Effector memory CD8-positive, alpha-beta T cell (primary cell): Measurements from ENCODE around the gene CFAP119.

Source experiments
- ATAC-seq: fragments of 150-1000 bp; cut with Tn5 transposase; replicated peaks from 2 replicates; pipeline ENCODE4 v1.10.0; 2021; ENCODE audit warnings: mild to moderate bottlenecking, moderate library complexity
- DNase-seq, 3 experiments: peaks; one replicate each; pipeline ENCODE4 v3.0.0; 2021
- H3K27ac Mint-ChIP-seq, 2 donors: one replicate each; pipeline ENCODE4 v1.8.0; 2022; ENCODE audit warnings: mild to moderate bottlenecking in 2 of 2, mixed read lengths in 2 of 2, moderate library complexity in 2 of 2
- H3K27me3 Mint-ChIP-seq, 2 donors: one replicate each; pipeline ENCODE4 v1.8.0; 2022; ENCODE audit warnings: mixed read lengths in 2 of 2
- H3K36me3 Mint-ChIP-seq: one replicate; pipeline ENCODE4 v1.8.0; 2022; ENCODE audit warnings: mild to moderate bottlenecking, moderate library complexity, mixed read lengths; ENCODE audit not compliant: insufficient read depth
- H3K4me1 Mint-ChIP-seq, 2 donors: one replicate each; pipeline ENCODE4 v1.8.0; 2022; ENCODE audit warnings: low read depth in 2 of 2, mixed read lengths in 2 of 2
- H3K4me3 Mint-ChIP-seq, 2 donors: one replicate each; pipeline ENCODE4 v1.8.0; 2022; ENCODE audit warnings: mild to moderate bottlenecking in 2 of 2, mixed read lengths in 2 of 2, moderate library complexity in 2 of 2
- H3K9me3 Mint-ChIP-seq, 2 donors: one replicate each; pipeline ENCODE4 v1.8.0; 2022; ENCODE audit warnings: mixed read lengths in 2 of 2

The CFAP119 gene

DNA sequence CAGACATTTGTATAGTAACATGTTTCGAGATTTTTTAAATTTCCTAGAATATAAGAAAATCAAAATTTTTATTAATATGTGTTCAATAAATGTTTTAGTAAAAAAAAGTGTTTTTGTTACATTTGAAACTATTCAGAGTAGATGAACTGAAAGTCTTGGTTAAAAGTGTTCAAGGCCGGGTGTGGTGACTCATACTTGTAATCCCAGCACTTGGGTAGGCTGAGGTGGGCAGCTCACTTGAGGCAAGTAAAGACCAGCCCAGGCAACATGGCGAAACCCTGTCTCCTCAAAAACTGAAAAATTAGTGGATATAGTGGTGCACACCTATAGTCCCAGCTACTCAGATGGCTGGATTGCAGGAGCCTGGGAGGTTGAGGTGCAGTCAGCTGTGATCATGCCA is 30.5 kb downstream of the CFAP119 start:
- Mint-ChIP-seq H3K27ac (peak overlapping the region in 1 of 2 donors; percentile 35), H3K36me3 (peaks cover 94% of the 10 kb centered on the region), H3K27me3 (no peaks in the 10 kb centered on the region), H3K4me1 (peaks cover 0 to 2% of the 10 kb centered on the region in 2 donors), H3K4me3 (no peak overlapping the region), H3K9me3 (no peaks in the 10 kb centered on the region)
- ATAC-seq (no peak), DNase-seq (no peak)

DNA sequence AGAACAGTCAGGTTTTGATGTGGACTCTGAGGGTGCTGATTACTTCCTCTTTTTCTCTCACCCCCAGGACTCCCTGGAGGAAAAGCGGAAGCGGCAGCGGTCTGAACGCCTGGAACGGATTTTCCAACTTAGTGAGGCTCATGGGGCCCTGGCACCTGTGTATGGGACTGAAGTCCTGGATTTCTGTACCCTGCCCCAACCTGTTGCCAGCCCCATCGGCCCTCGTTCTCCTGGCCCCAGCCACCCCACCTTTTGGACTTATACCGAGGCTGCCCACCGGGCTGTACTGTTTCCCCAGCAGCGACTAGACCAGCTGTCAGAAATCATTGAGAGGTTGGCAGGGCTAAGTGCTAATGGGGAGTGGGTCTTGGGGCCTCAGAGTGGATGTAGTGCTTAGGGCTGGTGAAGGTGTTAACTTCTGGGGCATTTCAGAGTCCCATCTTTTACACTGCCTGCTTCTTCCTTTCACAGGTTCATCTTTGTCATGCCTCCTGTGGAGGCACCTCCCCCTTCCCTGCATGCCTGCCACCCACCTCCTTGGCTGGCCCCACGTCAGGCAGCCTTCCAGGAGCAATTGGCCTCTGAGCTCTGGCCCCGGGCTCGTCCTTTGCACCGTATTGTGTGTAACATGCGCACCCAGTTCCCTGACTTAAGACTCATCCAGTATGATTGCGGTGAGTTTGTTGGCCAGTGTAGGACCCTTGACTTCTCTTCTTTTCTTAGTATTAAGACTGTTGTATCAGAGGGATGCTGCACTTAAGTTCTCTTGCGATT is 32.8 kb downstream of the CFAP119 start:
- DNase-seq (no peak), ATAC-seq (no peak)
- Mint-ChIP-seq H3K9me3 (no peaks in the 10 kb centered on the region), H3K27me3 (no peaks in the 10 kb centered on the region), H3K4me3 (no peak overlapping the region), H3K27ac (peak overlapping the region in 1 of 2 donors; percentile 33), H3K4me1 (peaks cover 0 to 2% of the 10 kb centered on the region in 2 donors), H3K36me3 (peaks cover 91% of the 10 kb centered on the region)

- Mint-ChIP-seq H3K36me3 (peaks cover 88% of the 10 kb centered on the region), H3K4me3 (no peak overlapping the region), H3K4me1 (peaks cover 0 to 4% of the 10 kb centered on the region in 2 donors), H3K27ac (peak overlapping the region in 1 of 2 donors; percentile 71), H3K9me3 (no peaks in the 10 kb centered on the region), H3K27me3 (no peaks in the 10 kb centered on the region)
- ATAC-seq = no peak
- DNase-seq = no peak
Measured at GRCh38 chr16:30728321-30728720, 33.5 kb downstream of the CFAP119 start.

- peaks cover 7 to 15% of the 10 kb centered on the region in 2 donors for H3K4me1 Mint-ChIP-seq
- peak overlapping the region in 1 of 2 donors; percentile 78 for H3K27ac Mint-ChIP-seq
- H3K9me3 Mint-ChIP-seq = no peaks in the 10 kb centered on the region
- peaks cover 87% of the 10 kb centered on the region for H3K36me3 Mint-ChIP-seq
- H3K27me3 Mint-ChIP-seq = no peaks in the 10 kb centered on the region
- no peak for DNase-seq
- ATAC-seq = no peak
- H3K4me3 Mint-ChIP-seq = peak overlapping the region in 1 of 2 donors; percentile 23
Measured at GRCh38 chr16:30725418-30725792, 36.5 kb downstream of the CFAP119 start.

DNA sequence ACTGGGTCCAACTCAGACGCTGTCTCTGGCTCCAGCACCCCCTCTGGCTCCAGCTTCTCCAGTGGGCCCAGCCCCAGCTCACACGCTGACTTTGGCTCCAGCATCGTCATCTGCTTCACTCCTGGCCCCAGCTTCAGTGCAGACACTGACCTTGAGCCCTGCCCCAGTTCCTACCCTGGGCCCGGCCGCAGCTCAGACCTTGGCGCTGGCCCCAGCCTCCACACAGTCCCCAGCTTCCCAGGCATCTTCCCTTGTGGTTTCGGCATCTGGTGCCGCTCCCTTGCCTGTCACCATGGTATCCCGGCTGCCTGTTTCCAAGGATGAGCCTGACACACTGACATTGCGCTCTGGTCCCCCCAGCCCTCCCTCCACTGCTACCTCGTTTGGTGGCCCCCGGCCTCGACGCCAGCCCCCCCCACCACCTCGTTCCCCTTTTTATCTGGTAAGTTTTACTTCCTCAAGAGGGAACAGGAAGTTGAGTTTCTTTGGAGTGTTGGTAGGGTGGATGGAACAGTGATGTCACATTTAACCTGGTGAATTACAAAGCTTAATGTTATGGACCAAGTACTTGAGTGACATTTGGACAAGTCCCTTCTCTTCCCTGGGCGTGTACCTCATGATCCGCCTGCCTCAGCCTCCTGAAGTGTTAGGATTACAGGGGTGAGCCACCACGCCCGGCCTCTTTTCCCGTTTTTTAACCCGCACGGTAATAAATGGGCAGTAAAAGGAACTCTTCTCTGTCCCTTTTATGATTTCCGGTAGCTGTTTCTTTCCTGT is 37.0 kb downstream of the CFAP119 start:
- Mint-ChIP-seq H3K36me3 (peaks cover 87% of the 10 kb centered on the region), H3K9me3 (no peaks in the 10 kb centered on the region), H3K27me3 (no peaks in the 10 kb centered on the region), H3K4me3 (peak overlapping the region in 1 of 2 donors; percentile 23), H3K4me1 (peaks cover 7 to 15% of the 10 kb centered on the region in 2 donors), H3K27ac (peak overlapping the region; percentile 71 to 78)
- ATAC-seq = peak; percentile 19
- DNase-seq = no peak

- peaks cover 5 to 15% of the 10 kb centered on the region in 2 donors for H3K4me1 Mint-ChIP-seq
- no peaks in the 10 kb centered on the region for H3K27me3 Mint-ChIP-seq
- DNase-seq (no peak), ATAC-seq (no peak)
- peak overlapping the region; percentile 71 to 78 for H3K27ac Mint-ChIP-seq
- no peaks in the 10 kb centered on the region for H3K9me3 Mint-ChIP-seq
- H3K4me3 Mint-ChIP-seq = no peak overlapping the region
- H3K36me3 Mint-ChIP-seq = peaks cover 84% of the 10 kb centered on the region
Measured at GRCh38 chr16:30723725-30724355, 38.0 kb downstream of the CFAP119 start.

- Mint-ChIP-seq H3K9me3 (no peaks in the 10 kb centered on the region), H3K27me3 (no peaks in the 10 kb centered on the region), H3K36me3 (peaks cover 86% of the 10 kb centered on the region)
Measured at GRCh38 chr16:30722916-30723315, 38.9 kb downstream of the CFAP119 start.

GRCh38 chr16:30722443-30722842 is 39.4 kb downstream of the CFAP119 start:
- DNase-seq (no peak), ATAC-seq (no peak)
- Mint-ChIP-seq H3K4me1 (peaks cover 5 to 15% of the 10 kb centered on the region in 2 donors), H3K27ac (peak overlapping the region in 1 of 2 donors; percentile 71), H3K4me3 (no peak overlapping the region), H3K9me3 (no peaks in the 10 kb centered on the region), H3K27me3 (no peaks in the 10 kb centered on the region), H3K36me3 (peaks cover 86% of the 10 kb centered on the region)

More at GRCh38 chr16:30722916-30723315, 38.9 kb downstream of the CFAP119 start:
- Mint-ChIP-seq H3K27ac (peak overlapping the region in 1 of 2 donors; percentile 71), H3K4me3 (no peak overlapping the region), H3K4me1 (peaks cover 5 to 15% of the 10 kb centered on the region in 2 donors)
- DNase-seq (no peak), ATAC-seq (no peak)

GRCh38 chr16:30721606-30722005 is 40.3 kb downstream of the CFAP119 start:
- ATAC-seq (no peak), DNase-seq (no peak)
- peaks cover 88% of the 10 kb centered on the region for H3K36me3 Mint-ChIP-seq
- H3K9me3 Mint-ChIP-seq = no peaks in the 10 kb centered on the region
- no peak overlapping the region for H3K4me3 Mint-ChIP-seq
- peak overlapping the region; percentile 71 to 79 for H3K27ac Mint-ChIP-seq
- H3K27me3 Mint-ChIP-seq = no peaks in the 10 kb centered on the region
- peaks cover 7 to 21% of the 10 kb centered on the region in 2 donors for H3K4me1 Mint-ChIP-seq

GRCh38 chr16:30721167-30721566 is 40.7 kb downstream of the CFAP119 start:
- H3K27ac Mint-ChIP-seq = peak overlapping the region; percentile 79 to 87
- ATAC-seq (no peak), DNase-seq (no peak)
- no peaks in the 10 kb centered on the region for H3K27me3 Mint-ChIP-seq
- peaks cover 93% of the 10 kb centered on the region for H3K36me3 Mint-ChIP-seq
- no peak overlapping the region for H3K4me3 Mint-ChIP-seq
- peaks cover 10 to 24% of the 10 kb centered on the region in 2 donors for H3K4me1 Mint-ChIP-seq
- H3K9me3 Mint-ChIP-seq = no peaks in the 10 kb centered on the region

- Mint-ChIP-seq H3K27ac (peak overlapping the region; percentile 79 to 87), H3K4me1 (peaks cover 15 to 29% of the 10 kb centered on the region in 2 donors), H3K9me3 (no peaks in the 10 kb centered on the region), H3K27me3 (no peaks in the 10 kb centered on the region), H3K4me3 (no peak overlapping the region), H3K36me3 (peaks cover 93% of the 10 kb centered on the region)
- no peak for DNase-seq
- ATAC-seq = no peak
Measured at GRCh38 chr16:30720694-30721093, 41.2 kb downstream of the CFAP119 start.

DNA sequence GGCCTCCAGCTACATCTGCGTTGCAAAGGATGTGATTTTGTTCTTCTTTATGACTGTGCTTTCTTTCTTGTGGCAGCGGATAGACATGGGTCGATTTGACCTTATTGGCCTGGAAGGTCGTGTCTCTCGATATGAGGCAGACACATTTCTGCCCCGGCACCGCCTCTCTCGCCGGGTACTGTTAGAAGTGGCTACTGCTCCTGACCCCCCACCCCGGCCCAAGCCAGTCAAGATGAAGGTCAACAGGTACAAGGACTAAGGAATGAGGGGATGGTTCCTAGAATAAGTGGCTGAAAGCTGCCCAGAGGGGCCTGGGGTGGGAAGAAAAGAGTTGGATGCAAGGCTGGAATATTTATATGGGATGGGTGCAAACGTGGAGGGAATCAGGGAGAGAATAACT is 41.8 kb downstream of the CFAP119 start:
- no peaks in the 10 kb centered on the region for H3K27me3 Mint-ChIP-seq

DNA sequence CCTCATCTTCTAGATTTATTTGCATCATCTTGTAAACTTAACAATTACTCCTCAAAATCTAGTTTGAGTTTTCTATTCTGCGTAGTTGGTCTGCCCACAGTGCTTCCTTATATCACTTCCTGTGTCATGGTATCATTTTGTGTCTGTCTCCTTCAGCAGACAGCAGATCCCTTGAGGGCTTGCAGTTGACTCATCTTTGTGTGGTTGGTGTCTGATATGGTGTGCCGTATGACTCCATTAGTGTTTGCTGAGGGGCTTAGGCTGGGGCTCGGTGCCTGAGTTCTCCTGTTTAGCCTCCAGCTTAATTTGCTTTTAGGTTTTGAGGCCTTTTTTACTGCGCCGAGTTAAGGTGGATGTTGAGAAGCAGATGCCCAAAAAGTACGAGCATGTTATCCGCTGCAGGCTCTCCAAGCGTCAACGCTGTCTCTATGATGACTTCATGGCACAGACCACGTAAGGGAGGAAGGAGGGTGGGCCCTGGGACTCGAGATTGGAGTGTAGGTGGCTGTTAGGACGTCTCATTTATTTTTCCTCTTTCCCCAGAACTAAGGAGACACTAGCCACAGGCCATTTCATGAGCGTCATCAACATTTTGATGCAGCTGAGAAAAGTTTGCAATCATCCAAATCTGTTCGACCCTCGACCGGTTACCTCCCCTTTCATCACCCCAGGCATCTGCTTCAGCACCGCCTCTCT is 46.0 kb downstream of the CFAP119 start:
- H3K9me3 Mint-ChIP-seq = no peaks in the 10 kb centered on the region
- H3K27me3 Mint-ChIP-seq = no peaks in the 10 kb centered on the region
- H3K4me1 Mint-ChIP-seq = peaks cover 20 to 27% of the 10 kb centered on the region in 2 donors
- ATAC-seq (peak; percentile 99), DNase-seq (peak; percentile 41 to 46 (median 46))
- H3K36me3 Mint-ChIP-seq = peaks cover 96% of the 10 kb centered on the region
- H3K27ac Mint-ChIP-seq = peak overlapping the region; percentile 85 to 98
- H3K4me3 Mint-ChIP-seq = peak overlapping the region; percentile 41 to 64

More for the DNA sequence above, 41.8 kb downstream of the CFAP119 start:
- peaks cover 18 to 33% of the 10 kb centered on the region in 2 donors for H3K4me1 Mint-ChIP-seq
- H3K4me3 Mint-ChIP-seq = no peak overlapping the region
- DNase-seq (no peak), ATAC-seq (no peak)
- peaks cover 93% of the 10 kb centered on the region for H3K36me3 Mint-ChIP-seq
- H3K27ac Mint-ChIP-seq = peak overlapping the region; percentile 79 to 87
- H3K9me3 Mint-ChIP-seq = no peaks in the 10 kb centered on the region
